K562 (cell line): ENCODE measurements around the gene EBNA1BP2.
"Not testable (repeated sequence)": the region's sequence is repeated elsewhere in the genome, so short reads cannot be mapped to it uniquely, and the experiment has no call there.

ENCODE experiments used
- CXXC5 ChIP-seq: fragments of 250-450 bp; sonication (Bioruptor Pico); IDR thresholded peaks from 2 replicates; pipeline ENCODE4 v1.8.0; 2022; ENCODE audit warnings: inconsistent platforms, mild to moderate bottlenecking, moderate library complexity
- KAT7 ChIP-seq: sonication (generic); formaldehyde crosslinking; IDR thresholded peaks from 2 replicates; pipeline ENCODE4 v1.8.0; 2022; ENCODE audit warnings: missing genetic modification reagents, mild to moderate bottlenecking, borderline replicate concordance
- NFYB ChIP-seq: IDR thresholded peaks from 2 replicates; pipeline ENCODE4 v1.6.1; 2011; ENCODE audit warnings: mild to moderate bottlenecking, moderate library complexity; ENCODE audit not compliant: insufficient read length; ENCODE audit errors: extremely low read depth
- SMARCA5 ChIP-seq: fragments of 450-650 bp; IDR thresholded peaks from 2 replicates; pipeline ENCODE4 v1.6.1; 2016
- TEAD1 ChIP-seq, 2 experiments: fragments of 450-650 bp in 1 of 2; sonication (generic) in 1 of 2; formaldehyde crosslinking; IDR thresholded peaks; 2 replicates each; pipeline versions ENCODE4 v1.4.0 to v1.8.0; 2020 to 2022; ENCODE audit warnings: mild to moderate bottlenecking in 2 of 2, missing genetic modification reagents in 1 of 2
- WHSC1 ChIP-seq: IDR thresholded peaks from one replicate; pipeline ENCODE4 v1.6.1; 2012; ENCODE audit warnings: low read length, control low read depth, inconsistent platforms
- ZNF274 ChIP-seq: IDR thresholded peaks from 2 replicates; pipeline ENCODE4 v1.6.1; 2011; ENCODE audit warnings: low read depth, mild to moderate bottlenecking, low read length, moderate library complexity, borderline replicate concordance
- TF ChIP-seq, protein P1 (sequence below), 3 experiments: IDR thresholded peaks in 2 of 3; conservative IDR thresholded peaks in 1 of 3; 2 replicates each; pipeline ENCODE4 v1.5.1; 2011 to 2012; ENCODE audit warnings: low read length in 3 of 3, mild to moderate bottlenecking in 3 of 3, control low read depth in 2 of 3, improper control_type of control experiment in 1 of 3, inconsistent platforms in 1 of 3, low read depth in 1 of 3, mixed read lengths in 1 of 3, moderate library complexity in 1 of 3; ENCODE audit not compliant: insufficient read depth in 2 of 3
- TF ChIP-seq, protein P2 (sequence below): fragments of 450-650 bp; formaldehyde crosslinking; IDR thresholded peaks from 2 replicates; pipeline ENCODE4 v1.4.0; 2020; ENCODE audit warnings: mild to moderate bottlenecking, mixed read lengths

DNA sequence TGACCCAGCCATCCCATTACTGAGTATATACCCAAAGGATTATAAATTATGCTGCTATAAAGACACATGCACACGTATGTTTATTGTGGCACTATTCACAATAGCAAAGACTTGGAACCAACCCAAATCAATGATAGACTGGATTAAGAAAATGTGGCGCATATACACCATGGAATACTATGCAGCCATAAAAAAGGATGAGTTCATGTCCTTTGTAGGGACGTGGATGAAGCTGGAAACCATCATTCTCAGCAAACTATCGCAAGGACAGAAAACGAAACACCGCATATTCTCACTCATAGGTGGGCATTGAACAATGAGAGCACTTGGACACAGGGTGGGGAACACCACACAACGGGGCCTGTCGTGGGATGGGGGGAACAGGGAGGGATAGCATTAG, 36.2 kb upstream of the EBNA1BP2 start:
- TF ChIP-seq CXXC5 (CRISPR knock-in tag); KAT7 (CRISPR knock-in tag); WHSC1; NFYB; ZNF274; TEAD1 (CRISPR knock-in tag; IDR thresholded peaks at IDR 0.05): not testable (repeated sequence)
- 0 out of 2 replicates have a peak, but pooled peaks have one; percentile 33 for TF ChIP-seq SMARCA5
- TF ChIP-seq, protein P1, sequence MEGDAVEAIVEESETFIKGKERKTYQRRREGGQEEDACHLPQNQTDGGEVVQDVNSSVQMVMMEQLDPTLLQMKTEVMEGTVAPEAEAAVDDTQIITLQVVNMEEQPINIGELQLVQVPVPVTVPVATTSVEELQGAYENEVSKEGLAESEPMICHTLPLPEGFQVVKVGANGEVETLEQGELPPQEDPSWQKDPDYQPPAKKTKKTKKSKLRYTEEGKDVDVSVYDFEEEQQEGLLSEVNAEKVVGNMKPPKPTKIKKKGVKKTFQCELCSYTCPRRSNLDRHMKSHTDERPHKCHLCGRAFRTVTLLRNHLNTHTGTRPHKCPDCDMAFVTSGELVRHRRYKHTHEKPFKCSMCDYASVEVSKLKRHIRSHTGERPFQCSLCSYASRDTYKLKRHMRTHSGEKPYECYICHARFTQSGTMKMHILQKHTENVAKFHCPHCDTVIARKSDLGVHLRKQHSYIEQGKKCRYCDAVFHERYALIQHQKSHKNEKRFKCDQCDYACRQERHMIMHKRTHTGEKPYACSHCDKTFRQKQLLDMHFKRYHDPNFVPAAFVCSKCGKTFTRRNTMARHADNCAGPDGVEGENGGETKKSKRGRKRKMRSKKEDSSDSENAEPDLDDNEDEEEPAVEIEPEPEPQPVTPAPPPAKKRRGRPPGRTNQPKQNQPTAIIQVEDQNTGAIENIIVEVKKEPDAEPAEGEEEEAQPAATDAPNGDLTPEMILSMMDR (IDR thresholded peaks at IDR 0.05 in 2 of 3, conservative IDR thresholded peaks at IDR 0.05 in 1 of 3; ENCODE audit: insufficient read depth in 2 of 3, low read depth in 1 of 3, low read length in 3 of 3): not testable (repeated sequence)
- TF ChIP-seq, protein P2, sequence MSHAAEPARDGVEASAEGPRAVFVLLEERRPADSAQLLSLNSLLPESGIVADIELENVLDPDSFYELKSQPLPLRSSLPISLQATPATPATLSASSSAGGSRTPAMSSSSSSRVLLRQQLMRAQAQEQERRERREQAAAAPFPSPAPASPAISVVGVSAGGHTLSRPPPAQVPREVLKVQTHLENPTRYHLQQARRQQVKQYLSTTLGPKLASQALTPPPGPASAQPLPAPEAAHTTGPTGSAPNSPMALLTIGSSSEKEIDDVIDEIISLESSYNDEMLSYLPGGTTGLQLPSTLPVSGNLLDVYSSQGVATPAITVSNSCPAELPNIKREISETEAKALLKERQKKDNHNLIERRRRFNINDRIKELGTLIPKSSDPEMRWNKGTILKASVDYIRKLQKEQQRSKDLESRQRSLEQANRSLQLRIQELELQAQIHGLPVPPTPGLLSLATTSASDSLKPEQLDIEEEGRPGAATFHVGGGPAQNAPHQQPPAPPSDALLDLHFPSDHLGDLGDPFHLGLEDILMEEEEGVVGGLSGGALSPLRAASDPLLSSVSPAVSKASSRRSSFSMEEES: not testable (repeated sequence)
